HCT116 (cell line): ENCODE results near the gene SLC9A9. TPM values are rescaled to one million over a fixed set of nuclear protein-coding genes. Genes with fewer than 3 reads are reported as not detected.

Source experiments
- ATAC-seq: fragments of 200-7000 bp; cut with Tn5 transposase; 2 replicates; pipeline ENCODE4 v1.9.1; 2020; ENCODE audit warnings: mild to moderate bottlenecking, moderate library complexity
- BruUV-seq: library from RNA; stranded (reverse); fragments of 400-500 nt; replicated peaks from 2 replicates; lab custom pipeline; 2021; lab: Mats Ljungman, UMichigan
- CTCF ChIA-PET: fragments of 300-600 bp; sonication (Branson Sonifier 250); formaldehyde crosslinking; loops from one replicate; lab custom pipeline; 2021; ENCODE audit warnings: antibody characterized with exemption; lab: Charles Lee
- POLR2A ChIA-PET: fragments of 300-600, 350-600 bp; sonication (Branson Sonifier 250); formaldehyde crosslinking; loops from one replicate; lab custom pipeline; 2021; ENCODE audit warnings: antibody characterized with exemption; lab: Charles Lee
- RAD21 ChIA-PET, 2 experiments: fragments of 300-600 bp; sonication (Branson Sonifier 250); formaldehyde crosslinking; loops; one replicate each; lab custom pipeline; 2023; ENCODE audit warnings: low total read pairs in 2 of 2; ENCODE audit not compliant: uncharacterized antibody in 2 of 2, unreplicated experiment in 2 of 2, low non-redundant PET in 1 of 2; lab: Charles Lee
- DNase-seq: peaks from one replicate; pipeline ENCODE4 v3.0.0-alpha.2; 2010; ENCODE audit warnings: low read depth, low spot score
- H2AFZ ChIP-seq: fragments of 200-600 bp; shearing (Covaris generic), sonication (generic); 2 replicates; pipeline ENCODE4 v1.6.1; 2017; ENCODE audit warnings: low read depth, mixed run types, mixed read lengths, antibody characterized with exemption, low read length; ENCODE audit not compliant: poor library complexity, severe bottlenecking
- H3K27ac ChIP-seq: 2 replicates; pipeline ENCODE4 v1.5.1; 2012; ENCODE audit warnings: low read depth, low read length
- H3K27me3 ChIP-seq: fragments of 200-600 bp; sonication (generic); 2 replicates; pipeline ENCODE4 v1.6.1; 2016; ENCODE audit warnings: mixed run types, low read length, mixed read lengths; ENCODE audit not compliant: insufficient read depth
- H3K36me3 ChIP-seq, 2 experiments: fragments of 200-500 bp in 1 of 2; fragments of 200-600 bp in 1 of 2; sonication (Bioruptor generic) in 1 of 2; sonication (generic) in 1 of 2; 2 replicates each; pipeline versions ENCODE4 v1.5.1 to v1.6.1; 2014 to 2016; ENCODE audit warnings: low read length in 2 of 2, inconsistent platforms in 1 of 2, mixed read lengths in 1 of 2, mixed run types in 1 of 2; ENCODE audit not compliant: insufficient read depth in 2 of 2, control insufficient read depth in 1 of 2
- H3K4me1 ChIP-seq, 2 experiments: fragments of 200-600 bp in 1 of 2; sonication (generic) in 1 of 2; 2 replicates each; pipeline versions ENCODE4 v1.5.1 to v1.6.1; 2012 to 2017; ENCODE audit warnings: low read length in 2 of 2, inconsistent platforms in 1 of 2, mild to moderate bottlenecking in 1 of 2, mixed read lengths in 1 of 2, mixed run types in 1 of 2, moderate library complexity in 1 of 2; ENCODE audit not compliant: insufficient read depth in 2 of 2, control insufficient read depth in 1 of 2
- H3K4me2 ChIP-seq: fragments of 200-600 bp; sonication (generic); 2 replicates; pipeline ENCODE4 v1.6.1; 2017; ENCODE audit warnings: mixed run types, low read length, mixed read lengths
- H3K4me3 ChIP-seq, 2 experiments: fragments of 200-600 bp in 1 of 2; sonication (generic) in 1 of 2; replicated peaks in 1 of 2; 2 replicates each; pipeline ENCODE4 v1.5.1; 2011 to 2016; ENCODE audit warnings: low read length in 2 of 2, control low read depth in 1 of 2, low read depth in 1 of 2, mild to moderate bottlenecking in 1 of 2, mixed read lengths in 1 of 2, mixed run types in 1 of 2
- H3K79me2 ChIP-seq: fragments of 200-600 bp; sonication (generic); 2 replicates; pipeline ENCODE4 v1.6.1; 2017; ENCODE audit warnings: mild to moderate bottlenecking, mixed run types, low read length, moderate library complexity, mixed read lengths; ENCODE audit not compliant: insufficient read depth
- H3K9ac ChIP-seq: fragments of 200-600 bp; sonication (generic); 2 replicates; pipeline ENCODE4 v1.6.1; 2016; ENCODE audit warnings: low read length, mixed read lengths
- H3K9me2 ChIP-seq: fragments of 200-600 bp; sonication (generic), shearing (Covaris generic); 2 replicates; pipeline ENCODE4 v1.6.1; 2017; ENCODE audit warnings: mixed run types, mild to moderate bottlenecking, moderate library complexity; ENCODE audit not compliant: insufficient read depth
- H3K9me3 ChIP-seq, 2 experiments: fragments of 200-500 bp in 1 of 2; fragments of 200-600 bp in 1 of 2; sonication (Bioruptor generic) in 1 of 2; sonication (generic) in 1 of 2; 2 replicates each; pipeline ENCODE4 v1.6.1; 2014 to 2017; ENCODE audit warnings: low read length in 2 of 2, mixed read lengths in 2 of 2, inconsistent platforms in 1 of 2, low read depth in 1 of 2, mild to moderate bottlenecking in 1 of 2, mixed run types in 1 of 2, moderate library complexity in 1 of 2; ENCODE audit not compliant: control insufficient read depth in 1 of 2, insufficient read depth in 1 of 2
- H4K20me1 ChIP-seq: fragments of 200-600 bp; sonication (generic), shearing (Covaris generic); 2 replicates; pipeline ENCODE4 v1.6.1; 2017; ENCODE audit warnings: mixed run types, mild to moderate bottlenecking, moderate library complexity; ENCODE audit not compliant: insufficient read depth
- ELF1 ChIP-seq: IDR thresholded peaks from 2 replicates; pipeline ENCODE4 v1.6.1; 2012; ENCODE audit warnings: low read depth, borderline replicate concordance
- EZH2 ChIP-seq: fragments of 200-600 bp; sonication (generic); IDR thresholded peaks from 2 replicates; pipeline ENCODE4 v1.6.1; 2017; ENCODE audit warnings: antibody characterized with exemption, mixed run types
- POLR2AphosphoS5 ChIP-seq: IDR thresholded peaks from 2 replicates; pipeline ENCODE4 v1.6.1; 2011; ENCODE audit warnings: mild to moderate bottlenecking, low read depth, low read length, moderate library complexity
- SIN3A ChIP-seq: IDR thresholded peaks from 2 replicates; pipeline ENCODE4 v1.6.1; 2012; ENCODE audit warnings: low read depth
- YY1 ChIP-seq: IDR thresholded peaks from 2 replicates; pipeline ENCODE4 v1.6.1; 2011; ENCODE audit warnings: low read length, low read depth, moderate library complexity, mild to moderate bottlenecking; ENCODE audit not compliant: insufficient replicate concordance; ENCODE audit errors: extremely low read depth
- ZFX ChIP-seq: fragments of 450-650 bp; IDR thresholded peaks from 2 replicates; pipeline ENCODE4 v1.6.1; 2017
- ZNF274 ChIP-seq: fragments of 200-500 bp; sonication (Bioruptor generic); IDR thresholded peaks from 2 replicates; pipeline ENCODE4 v1.6.1; 2014; ENCODE audit warnings: mild to moderate bottlenecking, low read depth, low read length, inconsistent platforms
- intact Hi-C: fragments of 100-400 bp; cut with micrococcal nuclease; formaldehyde crosslinking; loops from 2 replicates; pipeline ENCODE4 v1.10.0; 2022
- total RNA-seq: library from RNA; stranded (reverse); gene quantifications from one replicate; pipeline ENCODE4 v1.2.1, GENCODE V29; 2021; ENCODE audit not compliant: unreplicated experiment
- TF ChIP-seq, protein P1 (sequence below): IDR thresholded peaks from 2 replicates; pipeline ENCODE4 v1.6.1; 2012; ENCODE audit warnings: low read depth

Gene SLC9A9
- total RNA-seq, 1 experiment from 2014 or later, result 0.20 TPM

DNA sequence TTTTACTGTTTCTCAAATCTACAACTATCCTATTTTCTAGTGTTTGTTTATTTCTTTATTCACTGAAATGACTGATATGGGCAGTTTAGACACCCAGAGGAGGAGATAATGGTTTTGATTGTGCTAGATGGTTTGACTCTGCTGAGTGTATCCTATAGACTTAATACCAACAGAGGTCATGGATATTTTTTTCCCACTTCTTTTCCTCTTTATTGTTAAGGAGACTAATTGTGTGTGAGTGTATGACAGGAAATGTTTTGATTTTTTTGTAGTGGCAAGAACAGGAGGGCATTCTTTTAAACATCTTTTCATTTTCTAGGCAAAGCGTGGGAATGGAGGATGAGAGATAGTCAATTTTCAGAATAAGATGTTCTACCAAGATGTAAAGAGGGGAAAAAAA, 505.2 kb downstream of the SLC9A9 start:
- intact Hi-C loops, result no loop called here
- Histone ChIP-seq H3K27me3 (peaks cover 4% of the 10 kb centered on the region; the same call in 1 of the 2 replicates), H3K4me1 (no peaks in the 10 kb centered on the region), H3K9ac (no peak overlapping the region), H3K9me3 (no peaks in the 10 kb centered on the region), H3K79me2 (no peaks in the 10 kb centered on the region), H3K9me2 (no peaks in the 10 kb centered on the region), H2AFZ (no peak overlapping the region), H3K4me2 (no peak overlapping the region), H3K36me3 (no peaks in the 10 kb centered on the region), H4K20me1 (no peaks in the 10 kb centered on the region), H3K4me3 (no peak overlapping the region), H3K27ac (no peak overlapping the region)
- no TSS peak for BruUV-seq
- no peak for DNase-seq
- no peak for ATAC-seq
- TF ChIP-seq YY1, result no peak
- ChIA-PET RAD21 (no interaction called here), POLR2A (no interaction called here), CTCF (no interaction called here)

DNA sequence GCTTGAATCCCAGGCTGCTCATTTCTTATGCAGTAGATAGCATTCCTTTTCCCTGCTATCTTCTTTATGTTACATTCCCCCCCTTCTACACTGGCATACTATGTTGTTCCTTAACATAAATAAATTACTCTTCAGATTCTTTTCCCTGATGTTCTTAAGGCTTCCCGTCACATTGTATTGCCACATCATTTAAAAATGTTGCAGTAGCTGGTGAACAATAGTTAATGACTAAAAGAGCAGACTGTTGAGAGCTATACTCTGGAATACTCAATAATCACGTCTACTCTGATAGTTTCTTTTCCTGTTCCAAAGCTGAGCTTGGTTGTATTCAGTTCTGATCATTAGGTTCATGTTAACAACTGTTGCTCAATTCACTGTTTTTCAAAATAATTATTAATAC, 508.8 kb downstream of the SLC9A9 start:
- Histone ChIP-seq H3K27me3 (0 out of 2 replicates have a peak, but pooled peaks cover 4% of the 10 kb centered on the region), H3K27ac (no peak overlapping the region), H3K4me1 (no peaks in the 10 kb centered on the region), H4K20me1 (no peaks in the 10 kb centered on the region), H3K79me2 (no peaks in the 10 kb centered on the region), H3K4me3 (no peak overlapping the region)
- BruUV-seq, result no TSS peak
- intact Hi-C loops, result no loop called here
- DNase-seq, result no peak
- POLR2A ChIA-PET, result no interaction called here
- TF ChIP-seq ZFX (no peak), ZNF274 (no peak), YY1 (no peak), SIN3A (no peak), EZH2 (no peak), POLR2AphosphoS5 (no peak), ELF1 (no peak)
- TF ChIP-seq, protein P1, sequence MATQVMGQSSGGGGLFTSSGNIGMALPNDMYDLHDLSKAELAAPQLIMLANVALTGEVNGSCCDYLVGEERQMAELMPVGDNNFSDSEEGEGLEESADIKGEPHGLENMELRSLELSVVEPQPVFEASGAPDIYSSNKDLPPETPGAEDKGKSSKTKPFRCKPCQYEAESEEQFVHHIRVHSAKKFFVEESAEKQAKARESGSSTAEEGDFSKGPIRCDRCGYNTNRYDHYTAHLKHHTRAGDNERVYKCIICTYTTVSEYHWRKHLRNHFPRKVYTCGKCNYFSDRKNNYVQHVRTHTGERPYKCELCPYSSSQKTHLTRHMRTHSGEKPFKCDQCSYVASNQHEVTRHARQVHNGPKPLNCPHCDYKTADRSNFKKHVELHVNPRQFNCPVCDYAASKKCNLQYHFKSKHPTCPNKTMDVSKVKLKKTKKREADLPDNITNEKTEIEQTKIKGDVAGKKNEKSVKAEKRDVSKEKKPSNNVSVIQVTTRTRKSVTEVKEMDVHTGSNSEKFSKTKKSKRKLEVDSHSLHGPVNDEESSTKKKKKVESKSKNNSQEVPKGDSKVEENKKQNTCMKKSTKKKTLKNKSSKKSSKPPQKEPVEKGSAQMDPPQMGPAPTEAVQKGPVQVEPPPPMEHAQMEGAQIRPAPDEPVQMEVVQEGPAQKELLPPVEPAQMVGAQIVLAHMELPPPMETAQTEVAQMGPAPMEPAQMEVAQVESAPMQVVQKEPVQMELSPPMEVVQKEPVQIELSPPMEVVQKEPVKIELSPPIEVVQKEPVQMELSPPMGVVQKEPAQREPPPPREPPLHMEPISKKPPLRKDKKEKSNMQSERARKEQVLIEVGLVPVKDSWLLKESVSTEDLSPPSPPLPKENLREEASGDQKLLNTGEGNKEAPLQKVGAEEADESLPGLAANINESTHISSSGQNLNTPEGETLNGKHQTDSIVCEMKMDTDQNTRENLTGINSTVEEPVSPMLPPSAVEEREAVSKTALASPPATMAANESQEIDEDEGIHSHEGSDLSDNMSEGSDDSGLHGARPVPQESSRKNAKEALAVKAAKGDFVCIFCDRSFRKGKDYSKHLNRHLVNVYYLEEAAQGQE, result no peak
- TF ChIP-seq, all 23 proteins: peak for 0
- no peak for ATAC-seq
- Histone ChIP-seq H3K36me3 (no peaks in the 10 kb centered on the region), H3K9ac (no peak overlapping the region), H3K9me2 (no peaks in the 10 kb centered on the region), H2AFZ (no peak overlapping the region), H3K4me2 (no peak overlapping the region), H3K9me3 (no peaks in the 10 kb centered on the region; a peak in 1 of 4 replicates)
- ChIA-PET CTCF (no interaction called here), RAD21 (no interaction called here)
